ENCODE measurements around the gene PDZK1IP1.

Gene PDZK1IP1, protein sequence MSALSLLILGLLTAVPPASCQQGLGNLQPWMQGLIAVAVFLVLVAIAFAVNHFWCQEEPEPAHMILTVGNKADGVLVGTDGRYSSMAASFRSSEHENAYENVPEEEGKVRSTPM

DNA sequence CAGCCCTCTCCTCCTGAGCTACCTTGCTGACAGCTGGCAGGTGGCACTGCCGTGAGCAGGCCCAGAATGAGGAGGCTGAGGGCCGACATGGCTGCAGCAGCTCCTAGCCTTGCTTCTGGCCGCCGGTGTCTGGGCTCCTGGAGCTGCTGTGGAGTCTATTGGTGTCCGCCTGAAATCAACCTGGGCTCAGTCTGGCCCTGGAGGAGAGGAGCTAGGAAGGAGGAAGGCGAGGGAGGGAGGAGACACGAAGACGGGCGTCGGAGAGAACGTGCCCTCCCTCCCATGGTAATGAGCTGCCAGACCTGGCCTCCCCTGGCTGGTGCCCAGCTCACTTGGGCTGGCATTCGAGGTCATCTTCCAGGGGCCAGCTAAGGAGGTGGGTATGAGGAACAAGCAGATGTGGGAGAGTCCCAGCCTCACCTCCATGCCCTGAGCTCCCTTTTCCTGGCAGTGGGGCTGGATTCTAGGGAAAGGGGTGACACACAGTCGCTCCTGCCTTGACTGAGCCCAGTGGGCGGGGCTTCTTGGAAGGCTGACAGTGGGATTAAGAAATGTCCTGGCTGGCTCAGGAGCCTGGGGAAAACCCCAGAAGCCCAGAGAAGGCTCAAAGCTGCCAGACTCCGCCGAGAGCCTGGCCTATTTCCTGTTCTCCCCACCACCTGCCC is at the start of gene PDZK1IP1:
Gene PDZK1IP1 (minus strand): TSS at position 193 of the 665 bp plus-strand sequence. CDS start 104 bp downstream, at position 89.
- no peak for DNase-seq (ENCODE audit: low read depth in 2 of 2)

DNA sequence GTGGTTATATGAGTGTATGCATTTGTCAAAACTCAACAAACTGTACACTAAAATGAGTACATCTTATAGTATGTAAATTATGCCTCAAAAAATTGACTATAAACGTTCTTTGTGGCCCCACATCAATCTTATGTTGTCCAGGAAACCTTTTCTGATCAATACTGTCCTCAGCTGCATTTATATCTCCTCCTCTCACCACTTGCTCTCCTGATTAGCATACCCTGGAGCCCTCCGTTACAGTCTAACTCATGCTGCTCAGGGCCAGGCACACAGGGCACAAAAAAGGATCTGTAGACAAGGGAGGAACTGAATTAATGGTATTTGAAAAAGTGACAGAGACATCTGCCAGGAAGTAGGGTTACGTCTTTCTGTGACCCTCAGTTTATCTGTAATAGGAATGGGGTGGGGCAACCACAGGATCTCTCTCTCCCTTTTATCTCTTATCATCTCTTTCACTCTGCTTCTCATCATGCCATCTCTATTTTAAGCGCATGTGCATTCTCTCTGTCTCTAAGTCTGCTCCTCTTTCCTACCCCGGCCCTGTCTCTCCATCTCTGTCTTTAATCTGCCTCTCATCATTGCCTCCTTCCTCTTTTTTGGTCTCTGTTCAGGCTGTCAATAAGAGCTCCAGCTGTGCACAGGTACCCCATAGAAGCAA is 49.2 kb upstream of the PDZK1IP1 start:
- no peak for DNase-seq (ENCODE audit: low read depth in 2 of 2)

DNA sequence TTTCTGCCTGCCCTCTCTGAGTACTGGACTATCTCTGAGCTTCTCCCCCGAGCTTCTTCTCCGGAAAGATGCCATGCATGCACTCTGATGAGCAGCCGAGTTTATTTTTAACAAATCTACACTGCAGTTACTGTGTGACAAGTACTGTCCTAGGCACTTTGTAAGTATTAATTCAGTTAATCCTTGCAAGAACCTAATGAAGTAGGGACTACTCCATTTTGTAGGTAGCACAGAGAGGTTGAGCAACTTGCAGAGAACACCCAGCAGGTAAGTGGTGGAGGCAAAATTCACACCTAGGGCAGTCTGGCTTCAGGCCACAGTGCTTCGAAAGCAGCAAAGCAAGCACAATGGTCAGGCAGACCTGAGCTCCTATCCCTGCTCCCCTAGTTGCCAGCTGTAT is 46.0 kb upstream of the PDZK1IP1 start:
- DNase-seq (ENCODE audit: low read depth in 2 of 2): no peak

DNA sequence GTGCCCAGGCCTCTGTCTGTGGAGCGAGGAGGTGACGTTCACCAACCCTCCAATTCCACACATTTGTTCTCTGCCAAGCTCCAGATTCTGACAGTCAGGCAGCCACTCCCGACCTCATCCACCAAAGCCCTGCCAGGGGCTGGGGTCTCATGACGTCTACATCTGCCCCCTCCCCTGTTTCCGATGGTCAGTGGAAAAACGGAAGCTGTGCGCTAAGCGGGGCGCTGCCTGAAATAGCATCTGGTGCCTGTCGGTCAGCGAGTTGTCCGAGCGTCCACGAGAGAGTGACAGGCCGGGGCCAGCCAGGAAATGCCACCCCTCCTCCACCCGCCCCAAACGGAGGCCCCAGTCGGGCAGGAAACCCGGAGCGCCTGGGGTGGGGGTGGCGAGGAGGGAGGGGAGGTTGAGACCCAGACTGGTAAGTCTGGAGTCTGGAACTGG is 45.4 kb upstream of the PDZK1IP1 start:
- DNase-seq (ENCODE audit: low read depth in 2 of 2): no peak

DNA sequence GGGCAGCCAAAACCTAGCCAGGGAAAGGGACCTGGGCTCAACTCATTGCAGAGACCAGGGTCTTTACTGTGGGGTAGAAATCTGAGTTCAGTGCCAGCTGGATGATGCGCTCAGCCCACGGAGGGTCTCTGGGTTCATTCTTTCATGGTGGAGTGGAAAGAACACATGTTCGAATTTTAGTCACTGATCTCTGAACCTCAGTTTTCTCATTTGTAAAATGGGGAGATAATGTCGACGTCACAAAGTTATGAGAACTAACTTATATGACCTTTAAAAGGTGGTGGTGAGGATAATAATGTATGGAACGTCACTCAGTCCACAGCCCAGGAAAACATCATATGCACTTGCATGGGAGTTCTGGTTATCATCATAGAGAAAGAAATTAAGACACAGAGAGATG is 43.4 kb upstream of the PDZK1IP1 start:
- DNase-seq (ENCODE audit: low read depth in 2 of 2): no peak

DNA sequence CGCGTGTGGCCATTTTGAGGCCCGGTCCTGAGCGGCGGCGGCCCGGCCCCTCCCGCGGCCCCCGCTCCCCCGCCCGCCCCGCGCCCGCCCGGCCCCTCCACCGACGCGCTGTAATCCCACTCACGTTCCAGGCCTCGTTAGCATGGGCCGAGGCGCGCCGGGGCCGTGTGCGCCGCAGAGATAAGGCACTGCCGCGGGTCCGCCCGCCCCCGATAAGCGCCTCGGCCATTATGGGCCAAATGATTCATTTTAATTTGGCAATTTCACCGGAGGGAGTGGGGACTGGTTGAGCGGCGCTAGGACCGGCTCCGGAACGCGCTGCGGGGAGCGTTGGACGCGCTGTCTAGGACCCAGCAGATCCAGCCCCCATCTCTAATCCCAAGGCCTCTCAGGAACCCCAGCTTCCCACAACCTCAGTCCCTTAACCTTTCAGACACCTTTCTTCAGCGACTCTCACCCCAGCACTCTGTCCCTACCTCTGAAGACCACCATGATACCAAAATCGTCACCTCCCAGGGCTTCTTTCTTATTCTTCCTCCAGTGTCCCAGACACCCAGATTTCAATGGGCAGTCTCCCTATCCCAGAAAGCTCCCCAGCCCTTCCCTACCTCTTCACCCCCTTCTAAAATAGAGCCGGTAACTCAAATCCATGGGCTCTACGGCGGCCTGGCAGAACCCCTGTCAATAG is 42.5 kb upstream of the PDZK1IP1 start, which contains the start of gene TAL1:
Gene TAL1 (minus strand): TSS at position 39 of the 688 bp plus-strand sequence. CDS start 6,337 bp downstream, outside the sequence.
- DNase-seq (ENCODE audit: low read depth in 2 of 2): no peak

DNA sequence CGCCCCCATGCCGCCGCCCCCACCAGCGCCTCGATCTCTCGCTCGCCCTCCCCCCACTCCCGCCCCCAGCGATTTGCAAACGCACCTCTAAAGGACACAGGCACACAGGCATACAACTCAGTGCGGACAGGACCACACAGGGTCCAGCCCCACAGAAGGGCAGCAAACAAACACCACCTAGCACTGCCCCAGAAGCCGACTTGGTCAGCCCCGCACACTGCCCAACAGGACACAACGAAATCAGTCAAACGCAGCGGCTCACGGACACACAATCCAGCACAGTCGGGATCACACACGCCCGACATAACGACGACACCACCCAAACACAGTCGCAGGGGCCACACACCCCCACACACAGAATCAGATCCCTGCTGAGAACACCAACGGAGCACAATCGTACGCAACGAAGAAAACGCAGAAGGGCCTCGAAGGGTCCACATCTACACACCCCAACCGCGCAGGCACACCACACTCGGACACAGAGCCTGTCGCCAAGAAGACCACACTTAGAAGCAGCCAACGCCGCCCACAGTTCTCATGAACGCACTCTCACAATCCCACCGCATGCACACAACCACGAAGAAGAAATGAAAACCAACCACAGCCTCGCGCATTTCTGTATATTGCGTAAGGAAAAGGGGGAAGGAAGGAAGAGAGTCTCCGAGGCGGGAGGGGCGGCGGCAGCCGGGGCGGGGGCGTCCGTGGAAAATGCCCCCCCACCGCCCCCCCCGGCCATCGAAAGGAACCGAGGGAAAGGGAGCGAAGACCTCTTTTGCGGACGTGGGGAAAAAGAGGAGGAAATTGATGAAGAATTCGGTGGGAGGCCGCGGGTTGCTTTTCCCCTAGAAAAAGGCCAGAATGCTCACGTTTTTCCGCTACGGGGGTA is 41.7 kb upstream of the PDZK1IP1 start:
- DNase-seq (ENCODE audit: low read depth in 2 of 2): no peak

DNA sequence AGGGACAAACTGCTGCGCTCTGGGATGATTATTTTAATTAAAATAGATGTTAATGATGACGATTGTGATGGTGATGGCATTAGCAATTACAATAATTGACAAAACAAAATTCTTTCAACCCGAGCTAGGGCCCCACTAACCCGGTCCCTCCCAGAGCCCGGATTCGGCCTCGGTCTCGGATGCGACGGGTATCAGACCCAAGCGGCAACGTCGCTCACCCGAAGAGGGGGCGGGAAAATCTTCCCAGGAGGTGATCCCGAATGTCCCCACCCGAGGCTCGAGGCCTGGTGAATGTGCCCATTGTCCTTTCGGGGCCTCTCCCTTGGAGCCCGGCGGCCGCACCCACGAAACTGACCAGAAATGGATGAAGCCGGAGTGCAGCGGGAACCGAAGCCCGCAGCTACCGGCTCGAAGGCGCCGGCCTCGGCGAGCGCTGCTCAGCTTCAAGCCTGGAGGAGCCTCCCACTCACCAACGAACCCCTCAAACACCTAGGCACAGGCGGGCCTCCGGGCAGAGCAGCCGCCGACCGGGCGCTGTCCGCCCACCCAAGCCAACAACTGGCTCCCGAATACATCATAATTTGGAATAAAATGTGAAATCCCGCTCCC is 41.0 kb upstream of the PDZK1IP1 start:
- DNase-seq (ENCODE audit: low read depth in 2 of 2): no peak

DNA sequence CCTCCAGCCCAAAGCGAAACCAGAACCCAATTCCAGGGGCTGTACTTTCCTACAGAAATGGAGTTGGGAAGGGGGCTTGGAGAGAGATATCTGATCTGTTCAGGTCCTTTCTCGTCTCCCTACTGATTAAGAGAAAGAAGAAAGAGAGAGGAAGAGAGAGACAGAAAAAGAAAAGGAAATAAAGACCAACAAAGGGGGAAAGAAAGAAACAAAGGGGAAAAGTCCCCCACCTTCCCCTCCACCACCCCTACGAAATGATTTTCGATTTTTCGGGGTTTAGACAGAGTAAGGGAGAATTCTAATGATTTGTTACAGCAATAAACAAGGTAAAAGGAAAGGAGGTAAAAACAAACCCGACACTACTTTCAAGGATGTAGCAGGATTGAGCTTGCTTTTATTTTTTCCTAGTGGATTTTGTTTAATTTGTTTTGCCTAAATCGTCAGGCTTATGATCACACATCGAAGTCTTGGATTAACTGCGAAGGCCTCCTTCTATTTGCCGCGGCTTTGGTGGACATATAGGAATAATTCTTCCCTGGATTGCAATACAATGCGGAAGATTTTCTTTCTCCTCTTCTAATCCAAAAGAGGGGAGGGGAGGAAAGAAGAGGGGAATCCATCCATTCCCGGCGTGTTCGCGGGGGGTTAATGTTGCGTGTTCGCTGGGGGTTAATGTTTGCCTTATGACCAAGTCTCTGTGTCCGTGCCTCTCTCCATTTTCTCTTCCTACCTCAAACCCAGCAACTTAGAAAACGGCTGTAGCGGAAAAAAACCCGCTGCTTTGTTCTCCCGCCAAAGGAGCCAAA is 40.3 kb upstream of the PDZK1IP1 start:
- no peak for DNase-seq (ENCODE audit: low read depth in 2 of 2)

DNA sequence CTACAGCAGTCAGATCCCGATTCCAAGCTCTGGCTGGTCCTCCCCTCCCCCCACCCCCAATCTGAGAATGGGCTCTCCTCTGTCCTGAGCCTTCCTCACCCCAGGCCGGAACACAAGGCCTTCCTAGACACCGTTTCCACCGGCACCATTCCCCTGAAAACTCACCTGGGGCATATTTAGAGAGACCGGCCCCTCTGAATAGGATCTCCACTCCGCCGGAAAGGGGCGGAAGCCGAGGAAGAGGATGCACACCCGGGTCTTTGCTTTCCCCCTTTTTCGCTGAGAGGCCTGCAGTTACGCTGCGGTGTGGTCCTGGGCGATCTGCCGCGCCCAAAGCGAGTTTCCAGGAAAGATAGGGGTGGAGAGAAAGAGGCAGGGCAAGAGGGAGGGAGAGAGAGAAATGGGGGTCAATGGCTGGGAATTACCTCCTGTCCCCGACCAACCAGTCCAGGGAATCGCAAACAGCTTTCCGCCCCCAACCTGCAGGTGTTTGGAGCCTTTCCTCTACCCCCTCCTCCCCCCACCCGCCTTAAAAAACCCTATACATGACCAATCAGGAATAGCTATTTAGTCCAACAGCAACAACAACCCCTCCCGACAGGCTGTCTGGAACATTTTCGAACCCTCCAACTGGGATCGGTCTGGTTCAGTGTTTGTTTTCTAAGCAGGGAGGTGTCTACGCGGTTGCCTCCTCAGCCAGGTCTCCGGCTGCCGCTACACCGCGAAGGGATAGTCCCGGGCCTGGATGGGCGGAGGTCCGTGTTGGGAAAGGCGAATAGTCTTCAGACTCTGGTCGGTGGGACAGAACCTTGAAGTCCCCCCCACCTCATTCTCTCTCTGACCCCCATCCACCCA is 39.4 kb upstream of the PDZK1IP1 start:
- no peak for DNase-seq (ENCODE audit: low read depth in 2 of 2)

DNA sequence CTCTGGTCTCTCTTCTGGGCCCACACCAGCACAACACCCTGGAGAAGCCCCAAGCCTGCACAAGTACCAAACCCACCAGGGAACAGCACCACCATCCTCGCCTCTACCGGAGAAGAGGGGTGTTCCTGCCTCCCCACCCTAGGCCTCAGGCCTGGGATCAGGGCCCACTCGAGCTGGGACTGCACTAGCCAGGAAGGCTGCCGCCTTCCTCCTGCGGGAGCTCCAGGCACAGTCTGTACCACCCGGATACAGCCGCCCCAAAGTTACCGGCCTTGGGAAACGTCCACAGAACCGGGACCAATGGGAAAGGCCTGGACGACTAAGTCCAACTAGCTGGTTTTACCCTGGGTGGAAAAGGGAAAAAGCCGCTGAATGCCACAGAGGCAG is 38.8 kb upstream of the PDZK1IP1 start:
- no peak for DNase-seq (ENCODE audit: low read depth in 2 of 2)

DNA sequence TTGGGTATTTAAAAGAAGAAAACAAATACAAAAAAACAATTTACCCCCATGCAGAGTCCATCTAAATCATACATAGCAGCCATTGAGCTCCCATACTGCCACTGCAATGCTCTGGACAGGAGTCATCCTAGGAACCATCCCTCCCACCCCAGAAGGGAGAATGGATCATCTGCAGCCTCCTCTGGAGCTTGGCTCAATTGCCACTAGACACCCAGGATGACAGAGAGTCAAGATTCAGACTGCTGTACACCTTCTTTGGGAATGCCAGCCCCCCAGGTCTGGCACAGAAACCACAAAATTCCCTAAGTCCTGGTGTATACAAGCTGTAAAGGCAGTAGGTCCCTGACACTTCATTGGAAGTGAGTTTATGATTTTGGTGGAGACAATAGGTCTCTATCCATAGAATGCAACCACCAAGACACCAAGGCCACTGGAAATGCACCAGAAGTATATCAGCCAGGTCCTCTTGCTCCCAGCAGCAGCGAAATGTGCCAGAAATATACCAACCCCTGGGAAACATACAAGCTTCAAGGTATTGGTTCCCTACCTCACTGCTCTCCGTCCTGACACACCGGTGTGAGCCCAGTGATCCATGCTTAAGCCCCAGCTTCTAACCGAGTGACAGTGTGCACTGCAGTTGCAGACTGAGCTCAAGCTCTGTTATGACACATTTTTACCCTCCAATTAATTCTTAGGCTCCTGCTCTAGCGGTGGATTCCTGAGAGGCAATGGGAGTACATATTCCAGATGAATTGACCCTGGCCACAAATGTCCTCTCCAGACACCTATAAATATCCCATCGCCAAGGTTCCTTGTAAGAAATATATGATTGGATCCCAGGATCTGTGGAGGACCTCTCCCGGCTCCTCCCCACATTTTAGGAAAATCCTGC is 37.8 kb upstream of the PDZK1IP1 start:
- DNase-seq (ENCODE audit: low read depth in 2 of 2): no peak

DNA sequence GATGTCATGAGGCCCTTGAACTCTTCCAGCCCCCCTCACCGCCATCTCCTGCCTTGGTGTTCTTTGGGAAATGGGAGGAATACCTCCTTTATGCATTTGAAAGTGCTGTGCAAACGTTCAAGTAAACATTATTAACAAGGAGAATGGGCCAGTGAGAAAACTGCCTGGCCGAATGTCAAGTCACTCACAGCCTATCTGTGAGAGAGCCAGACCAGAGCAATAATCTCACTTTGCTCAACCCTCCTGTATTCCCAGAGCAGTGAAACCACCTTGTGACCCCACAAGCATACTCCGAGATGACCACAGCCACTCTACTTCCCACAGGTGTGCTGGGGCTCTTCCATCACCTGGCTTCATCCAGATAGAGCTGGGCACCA is 37.0 kb upstream of the PDZK1IP1 start:
- no peak for DNase-seq (ENCODE audit: low read depth in 2 of 2)

DNA sequence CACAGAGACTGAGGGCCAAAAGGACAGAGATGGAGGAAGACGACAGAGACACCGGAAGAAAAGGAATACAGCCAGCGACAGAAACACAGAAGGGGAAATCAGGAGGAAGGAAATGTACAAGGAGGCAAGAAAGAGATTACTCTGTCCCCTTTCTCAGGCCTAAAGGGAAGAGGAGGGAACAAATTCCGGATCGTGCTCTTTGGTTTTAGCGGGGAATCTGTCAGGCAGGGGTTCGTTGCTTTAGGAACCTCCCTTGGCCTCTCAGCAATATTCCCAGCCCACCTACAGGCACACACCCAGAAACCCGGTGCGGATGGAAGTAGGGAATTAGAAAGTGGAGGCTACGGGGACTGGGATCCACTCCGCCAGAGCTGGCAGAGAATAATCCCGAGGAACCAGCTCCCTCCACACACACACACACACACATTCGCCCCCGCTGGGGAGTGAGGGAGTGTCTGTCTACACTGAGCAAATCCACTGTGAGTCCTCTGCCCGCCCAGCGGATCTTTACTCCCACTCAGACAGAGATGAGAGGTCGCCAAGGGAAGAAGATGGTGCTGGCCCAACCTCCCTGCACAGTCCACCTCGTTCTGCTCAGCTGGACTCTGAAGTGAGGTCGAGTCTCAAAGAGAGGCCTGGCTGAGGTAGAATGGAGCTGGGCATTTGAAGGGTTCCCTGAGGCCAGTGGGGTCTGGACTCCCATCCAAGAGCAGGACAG is 36.4 kb upstream of the PDZK1IP1 start:
- no peak for DNase-seq (ENCODE audit: low read depth in 2 of 2)

DNA sequence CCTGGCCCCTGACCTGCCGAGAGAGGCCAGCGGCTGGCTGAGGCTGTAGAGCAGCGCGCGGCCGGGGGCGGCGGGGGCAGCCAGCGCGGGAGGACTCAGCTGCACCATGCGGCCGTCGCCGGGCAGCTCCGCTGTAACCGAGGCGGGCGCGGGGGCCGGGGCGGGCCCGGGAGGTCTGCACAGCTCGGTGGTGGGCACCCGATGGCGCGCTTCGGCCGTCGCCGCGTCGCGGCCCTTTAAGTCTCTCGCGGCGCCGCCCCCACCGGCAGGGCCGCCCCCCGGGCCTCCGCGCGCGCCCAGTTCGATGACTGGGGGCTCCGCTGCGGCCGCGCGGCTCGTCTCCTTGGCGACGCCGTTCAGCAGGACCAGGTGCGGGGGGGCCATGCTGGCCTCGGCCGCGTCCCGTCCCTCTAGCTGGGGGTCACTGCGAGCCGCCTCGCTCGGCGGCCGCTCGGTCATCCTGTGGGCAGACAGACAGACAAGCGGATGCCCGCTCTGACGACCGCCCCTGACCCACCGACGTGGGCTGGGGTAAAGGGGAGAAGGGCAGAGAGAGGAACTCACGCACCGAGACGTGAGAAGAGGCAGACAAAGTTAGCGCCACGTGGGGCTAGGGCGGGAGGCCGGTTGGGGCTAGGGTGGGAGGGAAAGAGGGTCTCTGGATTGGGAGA is 35.7 kb upstream of the PDZK1IP1 start:
- no peak for DNase-seq (ENCODE audit: low read depth in 2 of 2)

DNA sequence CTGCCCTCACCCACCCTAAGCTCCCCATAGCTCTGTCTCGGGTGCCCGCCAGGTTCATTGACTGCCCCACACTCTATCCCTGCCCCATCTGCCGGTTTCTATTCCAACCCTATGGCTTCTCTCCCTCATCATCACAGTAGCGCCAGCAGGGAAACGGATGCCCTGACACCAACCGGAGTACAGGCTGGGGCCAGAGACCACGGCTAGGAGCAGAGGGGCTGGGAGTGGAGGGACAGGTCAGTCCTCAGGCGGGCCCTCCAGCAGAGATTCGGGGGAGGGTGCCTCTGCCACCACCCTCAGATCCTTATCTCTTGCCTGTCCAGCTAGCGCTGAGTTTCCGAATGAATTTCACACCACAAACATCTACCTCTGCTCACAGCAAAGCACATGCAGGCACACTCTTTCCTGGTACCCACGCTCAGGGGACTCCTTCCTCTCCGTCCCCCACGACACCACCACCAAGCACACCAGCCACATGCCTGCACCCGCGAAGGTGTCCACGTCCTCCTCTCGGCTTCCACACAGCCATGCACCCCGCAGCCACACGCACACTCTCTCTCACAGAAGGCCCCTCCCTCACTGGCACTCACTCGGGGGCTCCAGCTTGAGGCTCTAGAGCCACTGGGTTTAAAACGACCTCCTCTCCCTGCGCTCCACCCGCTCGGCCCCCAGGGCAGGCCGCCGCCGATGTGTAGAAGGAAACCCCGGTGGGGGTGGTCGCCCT is 35.0 kb upstream of the PDZK1IP1 start:
- DNase-seq (ENCODE audit: low read depth in 2 of 2): no peak
